ENCODE measurements around the gene CDADC1. TPM values are rescaled to one million over a fixed set of nuclear protein-coding genes. Genes with fewer than 3 reads are reported as not detected.

The CDADC1 gene
- total and polyA plus RNA-seq, 2 of the 13 experiments (the other 11 are each of a cell fraction or from before 2014, with no cell fraction given), result 2.4 to 9.0 TPM

DNA sequence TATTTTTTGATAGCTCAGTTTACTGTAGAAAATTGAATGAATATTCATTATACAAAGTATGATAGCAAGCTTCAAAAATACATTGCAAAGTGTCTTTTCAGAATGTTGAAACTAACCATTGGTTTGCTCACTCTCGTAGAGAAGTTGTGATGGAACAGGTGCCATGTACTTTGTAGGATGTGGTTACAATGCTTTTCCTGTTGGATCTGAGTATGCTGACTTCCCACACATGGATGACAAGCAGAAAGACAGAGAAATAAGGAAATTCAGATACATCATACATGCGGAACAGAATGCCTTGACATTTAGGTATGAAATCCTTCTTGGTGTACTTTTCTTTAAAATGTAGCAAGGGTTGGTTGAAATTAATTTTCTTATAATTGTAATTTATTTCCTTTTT, 30.5 kb downstream of the CDADC1 start (continued):
- no peak for TF ChIP-seq ZBTB20 (CRISPR knock-in tag; IDR thresholded peaks at IDR 0.05; ENCODE audit: borderline replicate concordance, low read depth)
- TF ChIP-seq ZFP1 (CRISPR knock-in tag; IDR thresholded peaks at IDR 0.05), result no peak
- TF ChIP-seq ONECUT2 (CRISPR knock-in tag; IDR thresholded peaks at IDR 0.05), result no peak
- no peak for TF ChIP-seq ZBTB7A (CRISPR knock-in tag; IDR thresholded peaks at IDR 0.05)

- H3K27me3 ChIP-seq (ENCODE audit: control insufficient read depth in 1 of 2, insufficient read depth in 2 of 2, low read length in 2 of 2), result no peaks in the 10 kb centered on the region
- H3K79me2 ChIP-seq (ENCODE audit: insufficient read depth, low read length), result no peaks in the 10 kb centered on the region
- H3K27ac ChIP-seq (ENCODE audit: extremely low read length, insufficient read depth, low read length), result no peak overlapping the region
- no peaks in the 10 kb centered on the region for H3K36me3 ChIP-seq (replicated peaks in 1 of 2; ENCODE audit: control insufficient read depth in 1 of 2, insufficient read depth in 2 of 2, low read length in 2 of 2)
- FAIRE-seq, result no peak
- H3K4me2 ChIP-seq (ENCODE audit: low read depth, low read length), result no peak overlapping the region
- no peaks in the 10 kb centered on the region for H3K9me3 ChIP-seq (ENCODE audit: low read length)
- 85% methylated on average over 5 of the region's 5 CpGs for WGBS (ENCODE audit: low lambda C conversion rate)
- no peak overlapping the region for H3K4me3 ChIP-seq (replicated peaks in 1 of 3; ENCODE audit: insufficient read depth in 1 of 3, low read depth in 2 of 3, low read length in 3 of 3)
- TF ChIP-seq WIZ (CRISPR knock-in tag; IDR thresholded peaks at IDR 0.05) (no peak), MEIS1 (CRISPR knock-in tag; IDR thresholded peaks at IDR 0.05; ENCODE audit: borderline replicate concordance) (no peak), ZNF451 (CRISPR knock-in tag; IDR thresholded peaks at IDR 0.05) (no peak), ZNF280B (CRISPR knock-in tag; IDR thresholded peaks at IDR 0.05; ENCODE audit: borderline replicate concordance) (no peak)
- TF ChIP-seq, protein P1, sequence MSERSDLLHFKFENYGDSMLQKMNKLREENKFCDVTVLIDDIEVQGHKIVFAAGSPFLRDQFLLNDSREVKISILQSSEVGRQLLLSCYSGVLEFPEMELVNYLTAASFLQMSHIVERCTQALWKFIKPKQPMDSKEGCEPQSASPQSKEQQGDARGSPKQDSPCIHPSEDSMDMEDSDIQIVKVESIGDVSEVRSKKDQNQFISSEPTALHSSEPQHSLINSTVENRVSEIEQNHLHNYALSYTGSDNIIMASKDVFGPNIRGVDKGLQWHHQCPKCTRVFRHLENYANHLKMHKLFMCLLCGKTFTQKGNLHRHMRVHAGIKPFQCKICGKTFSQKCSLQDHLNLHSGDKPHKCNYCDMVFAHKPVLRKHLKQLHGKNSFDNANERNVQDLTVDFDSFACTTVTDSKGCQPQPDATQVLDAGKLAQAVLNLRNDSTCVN (CRISPR knock-in tag; IDR thresholded peaks at IDR 0.05; ENCODE audit: borderline replicate concordance), result no peak
- no peak overlapping the region for H3K9ac ChIP-seq (ENCODE audit: insufficient read depth, low read depth, low read length)
- in situ Hi-C loops (cut with HindIII; ENCODE audit: extremely low pct_ligation_motif_present, low pct_unique_long_range_greater_than_20kb), result no loop called here
- no peak for ATAC-seq
- no peaks in the 10 kb centered on the region for H4K20me1 ChIP-seq (ENCODE audit: insufficient read depth, low read length)
- intact Hi-C loops (cut with micrococcal nuclease; ENCODE audit: unreplicated experiment), result no loop called here
- no TSS peak for BruUV-seq (replicated peaks)
- DNase-seq (ENCODE audit: low spot score), result no peak
- no peak overlapping the region for H2AFZ ChIP-seq (ENCODE audit: low read length)
- ChIA-PET POLR2A (no interaction called here), CTCF (ENCODE audit: low intra/inter-chr PET ratio, low total read pairs) (no interaction called here)
- H3K4me1 ChIP-seq (ENCODE audit: insufficient read depth, low read length), result no peaks in the 10 kb centered on the region
Observed at GRCh38 chr13:49279112-49279511, 31.4 kb downstream of the CDADC1 start.

Data from HepG2 (cell line).